H1 (cell line): ENCODE data around the gene SDSL. TPM values are rescaled to one million over a fixed set of nuclear protein-coding genes. Genes with fewer than 3 reads are reported as not detected.

Source experiments
- ASH2L ChIP-seq: fragments of 200-600, 300-600 bp; sonication (generic); IDR thresholded peaks from one replicate; pipeline ENCODE4 v1.7.1; 2017; ENCODE audit warnings: low read length
- BCL11A ChIP-seq, 2 experiments: IDR thresholded peaks; one replicate each; pipeline ENCODE4 v1.6.1; 2011; ENCODE audit warnings: low read depth in 2 of 2, low read length in 2 of 2, mild to moderate bottlenecking in 2 of 2
- CHD1 ChIP-seq: IDR thresholded peaks from 2 replicates; pipeline ENCODE4 v1.6.1; 2012; ENCODE audit warnings: low read depth, low read length, improper control_type of control experiment
- CHD2 ChIP-seq: IDR thresholded peaks from 2 replicates; pipeline ENCODE4 v1.6.1; 2012; ENCODE audit warnings: low read length, improper control_type of control experiment
- GABPA ChIP-seq: IDR thresholded peaks from 2 replicates; pipeline ENCODE4 v1.6.1; 2011; ENCODE audit warnings: mild to moderate bottlenecking, low read length, moderate library complexity, borderline replicate concordance; ENCODE audit not compliant: insufficient read depth
- POLR2A ChIP-seq, 2 experiments: IDR thresholded peaks; 1 replicate in 1 of 2; 2 replicates in 1 of 2; pipeline ENCODE4 v1.6.1; 2011; ENCODE audit warnings: low read depth in 2 of 2, low read length in 2 of 2, mild to moderate bottlenecking in 2 of 2; ENCODE audit errors: control extremely low read depth in 1 of 2
- POU5F1 ChIP-seq: IDR thresholded peaks from 2 replicates; pipeline ENCODE4 v1.6.1; 2011; ENCODE audit warnings: low read depth, mild to moderate bottlenecking, low read length, moderate library complexity
- SIRT6 ChIP-seq: IDR thresholded peaks from one replicate; pipeline ENCODE4 v1.7.1; 2012; ENCODE audit warnings: low read length, inconsistent platforms
- SP4 ChIP-seq: IDR thresholded peaks from 2 replicates; pipeline ENCODE4 v1.6.1; 2012; ENCODE audit warnings: low read length, inconsistent platforms
- polyA plus RNA-seq, 7 experiments: library from polyadenylated mRNA; depleted of rRNA in 3 of 7; stranded (reverse) in 5 of 7; unstranded in 2 of 7; fragments of >200 nt in 5 of 7; fragments of 200-250 nt in 2 of 7; gene quantifications; 1 replicate in 5 of 7; 2 replicates in 1 of 7; 4 replicates in 1 of 7; pipeline versions ENCODE4 v1.2.1 to v1.2.3, GENCODE V29; 2011 to 2013; ENCODE audit warnings: missing spikeins in 2 of 7, mixed read lengths in 2 of 7
- total RNA-seq: library from RNA; stranded (reverse); fragmentation: NEBNext Ultra II Directional; extraction: Animal tissue kit (Norgen Biotek cat#: 25700); gene quantifications from 2 replicates; pipeline ENCODE4 v1.2.1, GENCODE V29; 2021
- TF ChIP-seq, protein P1 (sequence below): fragments of 300-600 bp; sonication (generic); IDR thresholded peaks from 2 replicates; pipeline ENCODE4 v1.7.1; 2012; ENCODE audit warnings: low read length, moderate library complexity, mild to moderate bottlenecking, inconsistent platforms; ENCODE audit not compliant: insufficient replicate concordance
- TF ChIP-seq, protein P2 (sequence below): IDR thresholded peaks from 2 replicates; pipeline ENCODE4 v1.6.1; 2012; ENCODE audit warnings: inconsistent platforms
- TF ChIP-seq, protein P3 (sequence below): IDR thresholded peaks from 2 replicates; pipeline ENCODE4 v1.6.1; 2012; ENCODE audit warnings: low read length, inconsistent platforms

The SDSL gene
- total and polyA plus RNA-seq, 2 of the 8 experiments (the other 6 are each of a cell fraction or from before 2014, with no cell fraction given): 0.69 to 1.3 TPM

DNA sequence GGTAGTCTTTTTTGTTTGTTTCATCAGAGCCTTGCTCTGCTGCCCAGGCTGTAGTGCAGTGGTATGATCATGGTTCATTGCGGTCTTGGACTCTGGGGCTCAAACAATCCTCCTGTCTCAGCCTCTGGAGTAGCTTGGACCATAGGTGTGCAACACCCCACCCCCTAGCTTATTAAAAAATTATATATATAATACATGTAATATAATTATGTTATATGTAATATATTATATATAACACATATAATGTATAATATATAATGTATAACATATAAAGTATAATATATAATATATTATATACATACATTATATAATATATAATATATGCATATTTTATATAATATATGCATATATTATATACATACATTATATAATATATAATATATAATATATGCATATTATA lies 27.7 kb downstream of the SDSL start (continued):
- TF ChIP-seq, protein P1, sequence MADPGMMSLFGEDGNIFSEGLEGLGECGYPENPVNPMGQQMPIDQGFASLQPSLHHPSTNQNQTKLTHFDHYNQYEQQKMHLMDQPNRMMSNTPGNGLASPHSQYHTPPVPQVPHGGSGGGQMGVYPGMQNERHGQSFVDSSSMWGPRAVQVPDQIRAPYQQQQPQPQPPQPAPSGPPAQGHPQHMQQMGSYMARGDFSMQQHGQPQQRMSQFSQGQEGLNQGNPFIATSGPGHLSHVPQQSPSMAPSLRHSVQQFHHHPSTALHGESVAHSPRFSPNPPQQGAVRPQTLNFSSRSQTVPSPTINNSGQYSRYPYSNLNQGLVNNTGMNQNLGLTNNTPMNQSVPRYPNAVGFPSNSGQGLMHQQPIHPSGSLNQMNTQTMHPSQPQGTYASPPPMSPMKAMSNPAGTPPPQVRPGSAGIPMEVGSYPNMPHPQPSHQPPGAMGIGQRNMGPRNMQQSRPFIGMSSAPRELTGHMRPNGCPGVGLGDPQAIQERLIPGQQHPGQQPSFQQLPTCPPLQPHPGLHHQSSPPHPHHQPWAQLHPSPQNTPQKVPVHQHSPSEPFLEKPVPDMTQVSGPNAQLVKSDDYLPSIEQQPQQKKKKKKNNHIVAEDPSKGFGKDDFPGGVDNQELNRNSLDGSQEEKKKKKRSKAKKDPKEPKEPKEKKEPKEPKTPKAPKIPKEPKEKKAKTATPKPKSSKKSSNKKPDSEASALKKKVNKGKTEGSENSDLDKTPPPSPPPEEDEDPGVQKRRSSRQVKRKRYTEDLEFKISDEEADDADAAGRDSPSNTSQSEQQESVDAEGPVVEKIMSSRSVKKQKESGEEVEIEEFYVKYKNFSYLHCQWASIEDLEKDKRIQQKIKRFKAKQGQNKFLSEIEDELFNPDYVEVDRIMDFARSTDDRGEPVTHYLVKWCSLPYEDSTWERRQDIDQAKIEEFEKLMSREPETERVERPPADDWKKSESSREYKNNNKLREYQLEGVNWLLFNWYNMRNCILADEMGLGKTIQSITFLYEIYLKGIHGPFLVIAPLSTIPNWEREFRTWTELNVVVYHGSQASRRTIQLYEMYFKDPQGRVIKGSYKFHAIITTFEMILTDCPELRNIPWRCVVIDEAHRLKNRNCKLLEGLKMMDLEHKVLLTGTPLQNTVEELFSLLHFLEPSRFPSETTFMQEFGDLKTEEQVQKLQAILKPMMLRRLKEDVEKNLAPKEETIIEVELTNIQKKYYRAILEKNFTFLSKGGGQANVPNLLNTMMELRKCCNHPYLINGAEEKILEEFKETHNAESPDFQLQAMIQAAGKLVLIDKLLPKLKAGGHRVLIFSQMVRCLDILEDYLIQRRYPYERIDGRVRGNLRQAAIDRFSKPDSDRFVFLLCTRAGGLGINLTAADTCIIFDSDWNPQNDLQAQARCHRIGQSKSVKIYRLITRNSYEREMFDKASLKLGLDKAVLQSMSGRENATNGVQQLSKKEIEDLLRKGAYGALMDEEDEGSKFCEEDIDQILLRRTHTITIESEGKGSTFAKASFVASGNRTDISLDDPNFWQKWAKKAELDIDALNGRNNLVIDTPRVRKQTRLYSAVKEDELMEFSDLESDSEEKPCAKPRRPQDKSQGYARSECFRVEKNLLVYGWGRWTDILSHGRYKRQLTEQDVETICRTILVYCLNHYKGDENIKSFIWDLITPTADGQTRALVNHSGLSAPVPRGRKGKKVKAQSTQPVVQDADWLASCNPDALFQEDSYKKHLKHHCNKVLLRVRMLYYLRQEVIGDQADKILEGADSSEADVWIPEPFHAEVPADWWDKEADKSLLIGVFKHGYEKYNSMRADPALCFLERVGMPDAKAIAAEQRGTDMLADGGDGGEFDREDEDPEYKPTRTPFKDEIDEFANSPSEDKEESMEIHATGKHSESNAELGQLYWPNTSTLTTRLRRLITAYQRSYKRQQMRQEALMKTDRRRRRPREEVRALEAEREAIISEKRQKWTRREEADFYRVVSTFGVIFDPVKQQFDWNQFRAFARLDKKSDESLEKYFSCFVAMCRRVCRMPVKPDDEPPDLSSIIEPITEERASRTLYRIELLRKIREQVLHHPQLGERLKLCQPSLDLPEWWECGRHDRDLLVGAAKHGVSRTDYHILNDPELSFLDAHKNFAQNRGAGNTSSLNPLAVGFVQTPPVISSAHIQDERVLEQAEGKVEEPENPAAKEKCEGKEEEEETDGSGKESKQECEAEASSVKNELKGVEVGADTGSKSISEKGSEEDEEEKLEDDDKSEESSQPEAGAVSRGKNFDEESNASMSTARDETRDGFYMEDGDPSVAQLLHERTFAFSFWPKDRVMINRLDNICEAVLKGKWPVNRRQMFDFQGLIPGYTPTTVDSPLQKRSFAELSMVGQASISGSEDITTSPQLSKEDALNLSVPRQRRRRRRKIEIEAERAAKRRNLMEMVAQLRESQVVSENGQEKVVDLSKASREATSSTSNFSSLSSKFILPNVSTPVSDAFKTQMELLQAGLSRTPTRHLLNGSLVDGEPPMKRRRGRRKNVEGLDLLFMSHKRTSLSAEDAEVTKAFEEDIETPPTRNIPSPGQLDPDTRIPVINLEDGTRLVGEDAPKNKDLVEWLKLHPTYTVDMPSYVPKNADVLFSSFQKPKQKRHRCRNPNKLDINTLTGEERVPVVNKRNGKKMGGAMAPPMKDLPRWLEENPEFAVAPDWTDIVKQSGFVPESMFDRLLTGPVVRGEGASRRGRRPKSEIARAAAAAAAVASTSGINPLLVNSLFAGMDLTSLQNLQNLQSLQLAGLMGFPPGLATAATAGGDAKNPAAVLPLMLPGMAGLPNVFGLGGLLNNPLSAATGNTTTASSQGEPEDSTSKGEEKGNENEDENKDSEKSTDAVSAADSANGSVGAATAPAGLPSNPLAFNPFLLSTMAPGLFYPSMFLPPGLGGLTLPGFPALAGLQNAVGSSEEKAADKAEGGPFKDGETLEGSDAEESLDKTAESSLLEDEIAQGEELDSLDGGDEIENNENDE: no peak
- TF ChIP-seq, protein P2, sequence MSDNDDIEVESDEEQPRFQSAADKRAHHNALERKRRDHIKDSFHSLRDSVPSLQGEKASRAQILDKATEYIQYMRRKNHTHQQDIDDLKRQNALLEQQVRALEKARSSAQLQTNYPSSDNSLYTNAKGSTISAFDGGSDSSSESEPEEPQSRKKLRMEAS: no peak
- TF ChIP-seq CHD2: no peak
- TF ChIP-seq ASH2L: no peak
- no peak for TF ChIP-seq POU5F1
- no peak for TF ChIP-seq SIRT6
- no peak for TF ChIP-seq GABPA
- TF ChIP-seq, protein P3, sequence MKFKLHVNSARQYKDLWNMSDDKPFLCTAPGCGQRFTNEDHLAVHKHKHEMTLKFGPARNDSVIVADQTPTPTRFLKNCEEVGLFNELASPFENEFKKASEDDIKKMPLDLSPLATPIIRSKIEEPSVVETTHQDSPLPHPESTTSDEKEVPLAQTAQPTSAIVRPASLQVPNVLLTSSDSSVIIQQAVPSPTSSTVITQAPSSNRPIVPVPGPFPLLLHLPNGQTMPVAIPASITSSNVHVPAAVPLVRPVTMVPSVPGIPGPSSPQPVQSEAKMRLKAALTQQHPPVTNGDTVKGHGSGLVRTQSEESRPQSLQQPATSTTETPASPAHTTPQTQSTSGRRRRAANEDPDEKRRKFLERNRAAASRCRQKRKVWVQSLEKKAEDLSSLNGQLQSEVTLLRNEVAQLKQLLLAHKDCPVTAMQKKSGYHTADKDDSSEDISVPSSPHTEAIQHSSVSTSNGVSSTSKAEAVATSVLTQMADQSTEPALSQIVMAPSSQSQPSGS: no peak
- no peak for TF ChIP-seq POLR2A (IDR thresholded peaks at IDR 0.05; ENCODE audit: control extremely low read depth in 1 of 2, low read depth in 2 of 2, low read length in 2 of 2)
- no peak for TF ChIP-seq CHD1
- TF ChIP-seq SP4: no peak
- no peak for TF ChIP-seq BCL11A (IDR thresholded peaks at IDR 0.05; ENCODE audit: low read depth in 2 of 2, low read length in 2 of 2)
